WTC11 (cell line): ENCODE results near the gene SH3YL1. TPM values are rescaled to one million over a fixed set of nuclear protein-coding genes. Genes with fewer than 3 reads are reported as not detected.
A peak's percentile ranks its signal among the peaks of the same experiment; 100 is the strongest.

Source experiments
- ATAC-seq: fragments of 200-7000 bp; cut with Tn5 transposase; 2 replicates; pipeline ENCODE4 v1.10.0; 2021; ENCODE audit warnings: mild to moderate bottlenecking, moderate library complexity
- CTCF ChIA-PET: fragments of 300-600 bp; sonication (Branson Sonifier 250); formaldehyde crosslinking; loops from one replicate; lab custom pipeline; 2021; ENCODE audit warnings: antibody characterized with exemption; lab: Charles Lee
- POLR2A ChIA-PET: fragments of 350-600 bp; sonication (Branson Sonifier 250); formaldehyde crosslinking; loops from one replicate; lab custom pipeline; 2021; ENCODE audit warnings: antibody characterized with exemption; lab: Charles Lee
- DNase-seq: peaks from one replicate; pipeline ENCODE4 v3.0.0; 2021; ENCODE audit warnings: low spot score
- H3K27ac Mint-ChIP-seq: 2 replicates; pipeline ENCODE4 v1.8.0; 2021; ENCODE audit warnings: mixed read lengths
- H3K27me3 Mint-ChIP-seq: 2 replicates; pipeline ENCODE4 v1.8.0; 2021; ENCODE audit warnings: low read depth, mild to moderate bottlenecking, moderate library complexity, mixed read lengths
- H3K36me3 Mint-ChIP-seq: 2 replicates; pipeline ENCODE4 v1.8.0; 2021; ENCODE audit warnings: mixed read lengths
- H3K4me1 Mint-ChIP-seq: 2 replicates; pipeline ENCODE4 v1.8.0; 2022; ENCODE audit warnings: mixed read lengths
- H3K4me3 Mint-ChIP-seq: 2 replicates; pipeline ENCODE4 v1.8.0; 2021; ENCODE audit warnings: mild to moderate bottlenecking, moderate library complexity, mixed read lengths
- H3K9me3 Mint-ChIP-seq: 2 replicates; pipeline ENCODE4 v1.8.0; 2021; ENCODE audit warnings: mixed read lengths
- AFF4 ChIP-seq: sonication (generic); formaldehyde crosslinking; IDR thresholded peaks from 2 replicates; pipeline ENCODE4 v1.8.1; 2023; ENCODE audit warnings: mild to moderate bottlenecking, missing genetic modification reagents, borderline replicate concordance
- ATF6 ChIP-seq: sonication (generic); formaldehyde crosslinking; IDR thresholded peaks from 2 replicates; pipeline ENCODE4 v1.8.1; 2023; ENCODE audit warnings: mild to moderate bottlenecking, missing genetic modification reagents
- CBFB ChIP-seq: sonication (generic); formaldehyde crosslinking; IDR thresholded peaks from 2 replicates; pipeline ENCODE4 v1.8.1; 2022; ENCODE audit warnings: mild to moderate bottlenecking, low read depth, missing genetic modification reagents
- CREM ChIP-seq: sonication (generic); formaldehyde crosslinking; IDR thresholded peaks from 2 replicates; pipeline ENCODE4 v1.8.1; 2022; ENCODE audit warnings: mild to moderate bottlenecking, missing genetic modification reagents, moderate library complexity
- CTCF ChIP-seq: fragments of 200-600 bp; IDR thresholded peaks from 2 replicates; pipeline ENCODE4 v1.8.0; 2022; ENCODE audit warnings: antibody characterized with exemption
- ETV6 ChIP-seq: sonication (generic); formaldehyde crosslinking; IDR thresholded peaks from 2 replicates; pipeline ENCODE4 v1.8.1; 2022; ENCODE audit warnings: mild to moderate bottlenecking, missing genetic modification reagents
- FOXJ3 ChIP-seq: sonication (generic); formaldehyde crosslinking; IDR thresholded peaks from 2 replicates; pipeline ENCODE4 v1.9.0; 2021; ENCODE audit warnings: missing genetic modification reagents, mild to moderate bottlenecking, borderline replicate concordance
- FOXK1 ChIP-seq: sonication (generic); formaldehyde crosslinking; IDR thresholded peaks from 2 replicates; pipeline ENCODE4 v1.8.0; 2022; ENCODE audit warnings: mild to moderate bottlenecking, moderate library complexity, missing genetic modification reagents
- FOXP1 ChIP-seq: sonication (generic); formaldehyde crosslinking; IDR thresholded peaks from 2 replicates; pipeline ENCODE4 v1.8.0; 2022; ENCODE audit warnings: missing genetic modification reagents, mild to moderate bottlenecking, moderate library complexity, borderline replicate concordance
- GRHL2 ChIP-seq: fragments of 250-450 bp; sonication (Bioruptor Pico); IDR thresholded peaks from 2 replicates; pipeline ENCODE4 v1.8.0; 2022; ENCODE audit warnings: mild to moderate bottlenecking, moderate library complexity; ENCODE audit not compliant: insufficient replicate concordance, severe bottlenecking
- HMGXB4 ChIP-seq: sonication (generic); formaldehyde crosslinking; IDR thresholded peaks from 2 replicates; pipeline ENCODE4 v1.8.1; 2023; ENCODE audit warnings: mild to moderate bottlenecking, moderate library complexity, missing genetic modification reagents
- NFE2L1 ChIP-seq: sonication (generic); formaldehyde crosslinking; IDR thresholded peaks from 2 replicates; pipeline ENCODE4 v1.8.1; 2023; ENCODE audit warnings: missing genetic modification reagents
- NFYB ChIP-seq: sonication (generic); formaldehyde crosslinking; conservative IDR thresholded peaks from 2 replicates; pipeline ENCODE4 v1.8.0; 2022; ENCODE audit warnings: low read depth, missing genetic modification reagents
- RORB ChIP-seq: fragments of 250-450 bp; sonication (Bioruptor Pico); IDR thresholded peaks from 2 replicates; pipeline ENCODE4 v1.9.0; 2021; ENCODE audit warnings: mild to moderate bottlenecking
- SMAD3 ChIP-seq: sonication (generic); formaldehyde crosslinking; IDR thresholded peaks from 2 replicates; pipeline ENCODE4 v1.8.0; 2022; ENCODE audit warnings: missing genetic modification reagents, mild to moderate bottlenecking, borderline replicate concordance
- TEAD1 ChIP-seq: sonication (generic); formaldehyde crosslinking; IDR thresholded peaks from 2 replicates; pipeline ENCODE4 v1.8.0; 2022; ENCODE audit warnings: mild to moderate bottlenecking, missing genetic modification reagents
- TEAD4 ChIP-seq: sonication (generic); formaldehyde crosslinking; IDR thresholded peaks from 2 replicates; pipeline ENCODE4 v1.8.0; 2022; ENCODE audit warnings: mild to moderate bottlenecking, missing genetic modification reagents
- ZNF232 ChIP-seq: sonication (generic); formaldehyde crosslinking; IDR thresholded peaks from 2 replicates; pipeline ENCODE4 v1.8.0; 2022; ENCODE audit warnings: mild to moderate bottlenecking, missing genetic modification reagents
- total RNA-seq: library from RNA; stranded (reverse); gene quantifications from 3 replicates; pipeline ENCODE4 v1.2.3, GENCODE V29; 2021

SH3YL1 gene
- total RNA-seq, 1 experiment from 2014 or later: 26.4 TPM

- TF ChIP-seq TEAD1 (CRISPR knock-in tag) (peak; percentile 88), FOXK1 (CRISPR knock-in tag) (peak; percentile 93), ZNF232 (CRISPR knock-in tag) (peak; percentile 92), GRHL2 (CRISPR knock-in tag) (no peak), FOXJ3 (CRISPR knock-in tag) (no peak), ETV6 (CRISPR knock-in tag) (peak; percentile 80), FOXP1 (CRISPR knock-in tag) (peak; percentile 83), CBFB (CRISPR knock-in tag) (0 out of 2 replicates have a peak, but pooled peaks have one; percentile 50), CTCF (no peak), CREM (CRISPR knock-in tag) (peak; percentile 84), ATF6 (no peak)
- TF ChIP-seq, all 79 proteins: peak for 24
Observed at GRCh38 chr2:264493-265468, 949 bp upstream of the SH3YL1 start, which contains the start of gene ACP1 (continued).

- ATAC-seq (no peak), DNase-seq (no peak)
- CTCF ChIA-PET: interaction anchor here (0.5 to 1.8 kb wide), 2 partner anchors 17 to 24 kb away, joined by 3 to 14 read pairs; no protein-coding TSS in a partner anchor
- POLR2A ChIA-PET: interaction anchor here (1.2 kb wide), 1 partner anchor 26 kb away, joined by 4 read pairs; no protein-coding TSS in a partner anchor
- Mint-ChIP-seq H3K36me3 (peaks cover 32% of the 10 kb centered on the region), H3K9me3 (peaks cover 14% of the 10 kb centered on the region), H3K27me3 (peaks cover 20% of the 10 kb centered on the region), H3K27ac (no peak overlapping the region), H3K4me3 (peak overlapping the region; percentile 77), H3K4me1 (peaks cover 36% of the 10 kb centered on the region)
- no peak for TF ChIP-seq NFYB (CRISPR knock-in tag)
- TF ChIP-seq TEAD4 (CRISPR knock-in tag): 0 out of 2 replicates have a peak, but pooled peaks have one; percentile 33
- no peak for TF ChIP-seq SMAD3 (CRISPR knock-in tag)
- no peak for TF ChIP-seq AFF4 (CRISPR knock-in tag)
- no peak for TF ChIP-seq ATF6
- TF ChIP-seq ETV6 (CRISPR knock-in tag): no peak
- no peak for TF ChIP-seq RORB (CRISPR knock-in tag)
- no peak for TF ChIP-seq NFE2L1
- 0 out of 2 replicates have a peak, but pooled peaks have one; percentile 16 for TF ChIP-seq HMGXB4
Observed at GRCh38 chr2:263022-263738, 652 bp downstream of the SH3YL1 start.
